HUES48 (cell line): ENCODE results near the gene CCDC106.

Experiments
- H3K27ac ChIP-seq: one replicate; pipeline ENCODE4 v1.7.0; 2013; ENCODE audit warnings: low read depth, low read length, inconsistent platforms
- H3K27me3 ChIP-seq: 2 replicates; pipeline ENCODE4 v1.6.1; 2013; ENCODE audit warnings: mild to moderate bottlenecking, low read length; ENCODE audit not compliant: control insufficient read depth, insufficient read depth
- H3K36me3 ChIP-seq: 2 replicates; pipeline ENCODE4 v1.6.1; 2013; ENCODE audit warnings: low read length; ENCODE audit not compliant: control insufficient read depth, insufficient read depth
- H3K4me1 ChIP-seq: 2 replicates; pipeline ENCODE4 v1.6.1; 2013; ENCODE audit warnings: mild to moderate bottlenecking, low read length; ENCODE audit not compliant: control insufficient read depth, insufficient read depth
- H3K4me3 ChIP-seq: 2 replicates; pipeline ENCODE4 v1.5.1; 2013; ENCODE audit warnings: mild to moderate bottlenecking, low read depth, low read length
- H3K9ac ChIP-seq: 2 replicates; pipeline ENCODE4 v1.6.1; 2013; ENCODE audit warnings: mild to moderate bottlenecking, low read depth, low read length, moderate library complexity
- H3K9me3 ChIP-seq: 2 replicates; pipeline ENCODE4 v1.6.1; 2013; ENCODE audit warnings: low read length; ENCODE audit not compliant: control insufficient read depth, insufficient read depth

Gene CCDC106

DNA sequence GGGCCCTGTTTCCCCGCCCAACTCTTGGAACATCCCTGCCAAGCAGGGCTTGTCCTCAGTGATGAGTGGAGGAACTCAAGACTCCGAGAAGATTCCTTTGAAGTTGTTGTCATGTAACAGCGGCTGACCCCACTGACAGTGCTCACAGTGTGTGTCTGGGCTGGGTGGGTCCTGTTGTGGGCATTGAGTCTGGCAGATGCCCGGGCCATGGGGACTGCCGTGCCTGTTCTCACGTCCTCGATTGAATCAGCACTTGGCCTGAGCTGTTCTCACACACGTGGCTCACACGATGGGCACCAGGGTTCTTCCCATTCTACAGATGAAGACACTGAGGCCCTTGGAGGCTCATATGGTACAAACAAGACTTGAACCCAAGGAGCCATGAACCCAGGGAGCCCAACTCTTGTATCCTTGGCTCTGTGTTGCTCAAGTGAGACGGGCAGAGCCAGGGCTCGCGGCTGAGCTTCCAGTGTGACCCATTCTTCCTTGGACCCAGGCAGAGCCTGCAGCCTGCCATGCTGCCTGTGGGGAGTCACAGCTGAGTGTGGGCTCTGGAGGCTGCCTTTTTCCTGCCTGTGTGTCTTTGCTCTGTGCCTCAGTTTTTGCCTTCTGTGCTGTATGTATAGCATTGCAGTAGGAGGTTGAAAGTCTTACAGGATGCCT lies 18.5 kb downstream of the CCDC106 start:
- no peak overlapping the region for H3K9ac ChIP-seq
- H3K9me3 ChIP-seq, result no peaks in the 10 kb centered on the region
- no peaks in the 10 kb centered on the region for H3K4me1 ChIP-seq
- H3K27me3 ChIP-seq, result no peaks in the 10 kb centered on the region
- peaks cover 91% of the 10 kb centered on the region for H3K36me3 ChIP-seq
- H3K27ac ChIP-seq, result no peak overlapping the region
- H3K4me3 ChIP-seq, result no peak overlapping the region

DNA sequence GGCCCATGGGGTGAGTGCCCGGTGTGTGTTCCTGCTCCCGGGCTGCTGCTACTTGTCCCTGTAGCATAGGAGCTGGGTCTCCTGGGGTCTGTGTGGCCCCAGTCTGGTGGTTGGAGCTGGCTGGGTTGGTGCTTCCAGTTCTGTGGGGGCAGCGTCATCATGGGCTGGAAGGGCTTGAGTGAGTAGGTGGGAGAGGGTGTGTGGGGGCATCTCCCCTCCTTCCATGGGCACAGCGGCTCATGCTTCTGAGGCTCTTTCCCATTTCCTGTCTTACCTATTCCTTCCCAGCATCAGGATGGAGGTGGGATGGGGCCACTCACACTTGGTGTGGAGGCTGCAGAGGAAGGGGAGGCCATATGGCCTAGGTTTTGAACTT lies 19.0 kb downstream of the CCDC106 start:
- Histone ChIP-seq H3K4me1 (peaks cover 1% of the 10 kb centered on the region; the same call in 1 of the 2 replicates), H3K9me3 (no peaks in the 10 kb centered on the region), H3K9ac (no peak overlapping the region), H3K27ac (no peak overlapping the region), H3K4me3 (no peak overlapping the region), H3K36me3 (peaks cover 85% of the 10 kb centered on the region), H3K27me3 (no peaks in the 10 kb centered on the region)

DNA sequence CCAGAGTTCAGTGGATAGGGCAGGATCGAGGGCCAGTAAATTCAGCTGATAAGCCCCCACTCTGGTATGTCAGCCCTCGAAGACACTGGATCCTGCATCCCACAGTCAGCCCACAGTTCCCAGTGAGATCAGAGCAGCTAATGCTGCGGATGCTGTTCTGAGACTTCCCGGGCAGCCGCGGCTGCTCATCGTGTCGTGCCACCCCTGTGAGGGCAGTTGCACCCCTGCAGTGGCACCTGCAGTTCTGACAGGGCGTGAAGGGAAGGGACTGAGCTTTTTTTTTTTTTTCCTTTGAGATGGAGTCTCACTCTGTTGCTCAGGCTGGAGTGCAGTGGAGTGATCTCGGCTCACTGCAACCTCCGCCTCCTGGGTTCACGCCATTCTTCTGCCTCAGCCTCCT lies 19.5 kb downstream of the CCDC106 start:
- Histone ChIP-seq H3K27ac (no peak overlapping the region), H3K36me3 (peaks cover 85% of the 10 kb centered on the region), H3K27me3 (no peaks in the 10 kb centered on the region), H3K4me3 (no peak overlapping the region), H3K4me1 (peaks cover 7% of the 10 kb centered on the region), H3K9ac (no peak overlapping the region), H3K9me3 (no peaks in the 10 kb centered on the region)

DNA sequence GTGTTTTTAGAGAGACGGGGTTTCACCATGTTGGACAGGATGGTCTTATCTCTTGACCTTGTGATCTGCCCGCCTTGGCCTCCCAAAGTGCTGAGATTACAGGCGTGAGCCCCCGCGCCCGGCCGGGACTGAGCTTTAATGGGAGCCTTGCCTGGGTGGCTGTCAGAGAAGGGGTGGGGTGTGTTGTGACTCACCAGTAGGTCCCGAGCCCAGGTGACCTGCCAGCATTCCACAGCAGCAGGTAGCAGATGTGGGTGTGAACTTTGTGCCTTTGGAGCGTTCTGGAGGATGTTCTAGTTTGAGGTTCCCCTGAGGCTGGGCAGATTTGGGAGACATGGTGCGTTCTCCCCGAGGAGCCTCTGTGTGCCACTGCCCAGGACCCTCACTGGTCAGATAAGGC lies 19.9 kb downstream of the CCDC106 start:
- H3K4me3 ChIP-seq, result no peak overlapping the region
- no peaks in the 10 kb centered on the region for H3K27me3 ChIP-seq
- peaks cover 7% of the 10 kb centered on the region for H3K4me1 ChIP-seq
- peaks cover 82% of the 10 kb centered on the region for H3K36me3 ChIP-seq
- no peak overlapping the region for H3K27ac ChIP-seq
- no peaks in the 10 kb centered on the region for H3K9me3 ChIP-seq
- no peak overlapping the region for H3K9ac ChIP-seq

DNA sequence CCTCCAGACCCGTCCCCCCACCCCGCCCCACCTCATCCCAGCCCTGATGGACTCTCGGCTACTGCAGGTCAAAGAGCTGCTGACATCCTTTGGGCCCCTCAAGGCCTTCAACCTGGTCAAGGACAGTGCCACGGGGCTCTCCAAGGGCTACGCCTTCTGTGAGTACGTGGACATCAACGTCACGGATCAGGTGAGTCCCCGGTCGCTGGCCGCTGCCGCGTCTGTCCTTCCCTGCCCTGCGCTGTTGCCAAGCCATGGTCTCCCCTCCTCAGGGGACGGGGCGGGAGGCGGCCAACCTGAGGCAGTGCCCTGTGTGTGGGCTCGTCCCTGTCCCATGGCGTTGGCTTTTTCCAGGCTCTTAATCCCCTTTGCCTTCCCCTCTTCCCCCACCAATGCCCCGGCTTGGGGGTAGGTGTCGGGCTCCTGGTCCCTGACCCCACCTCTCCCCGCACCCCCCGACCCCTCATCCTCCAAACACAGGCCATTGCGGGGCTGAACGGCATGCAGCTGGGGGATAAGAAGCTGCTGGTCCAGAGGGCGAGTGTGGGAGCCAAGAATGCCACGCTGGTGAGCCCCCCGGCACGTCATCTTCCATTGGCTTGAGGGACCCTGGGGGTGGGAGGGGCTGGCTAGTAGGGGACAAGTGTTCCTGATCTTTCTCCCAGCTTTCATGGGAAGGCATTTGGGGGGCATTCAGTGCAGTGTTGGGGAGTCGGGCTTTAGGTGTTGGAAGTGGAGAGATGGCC lies 20.8 kb downstream of the CCDC106 start:
- Histone ChIP-seq H3K4me1 (peaks cover 12% of the 10 kb centered on the region), H3K9me3 (no peaks in the 10 kb centered on the region), H3K36me3 (peaks cover 79% of the 10 kb centered on the region)

DNA sequence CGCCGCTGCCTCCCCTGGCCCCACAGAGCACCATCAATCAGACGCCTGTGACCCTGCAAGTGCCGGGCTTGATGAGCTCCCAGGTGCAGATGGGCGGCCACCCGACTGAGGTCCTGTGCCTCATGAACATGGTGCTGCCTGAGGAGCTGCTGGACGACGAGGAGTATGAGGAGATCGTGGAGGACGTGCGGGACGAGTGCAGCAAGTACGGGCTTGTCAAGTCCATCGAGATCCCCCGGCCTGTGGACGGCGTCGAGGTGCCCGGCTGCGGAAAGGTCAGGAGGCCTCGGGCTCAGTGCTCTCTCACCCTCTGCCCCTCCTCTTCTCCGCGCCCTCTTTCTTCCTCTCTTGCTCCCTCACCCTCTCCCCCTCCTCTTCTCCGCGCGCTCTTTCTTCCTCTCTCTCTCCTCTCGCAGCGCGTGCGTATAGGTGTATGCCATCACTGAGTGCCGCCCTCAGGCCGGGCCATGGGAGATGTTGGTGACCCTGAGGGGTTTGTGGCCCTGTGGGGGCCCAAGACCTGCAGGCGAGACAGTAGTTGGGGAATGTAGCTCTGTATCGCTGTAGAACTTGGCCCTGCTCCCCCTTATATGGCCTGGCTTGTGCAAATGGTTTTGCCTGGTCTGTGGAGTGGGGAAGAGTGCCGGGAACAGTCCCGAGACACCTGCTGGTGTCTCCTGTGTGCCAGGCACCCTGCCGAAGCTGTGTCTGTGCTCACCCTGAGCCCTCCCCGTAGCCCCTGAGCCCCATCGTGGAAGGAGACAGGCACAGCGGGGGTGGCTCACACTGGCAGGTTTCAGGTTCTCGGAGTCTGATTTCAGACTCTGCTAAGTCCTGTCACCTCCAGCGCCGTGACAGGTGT lies 21.6 kb downstream of the CCDC106 start:
- Histone ChIP-seq H3K9ac (no peak overlapping the region), H3K4me1 (peaks cover 12% of the 10 kb centered on the region), H3K27ac (no peak overlapping the region), H3K9me3 (no peaks in the 10 kb centered on the region), H3K4me3 (no peak overlapping the region), H3K27me3 (no peaks in the 10 kb centered on the region), H3K36me3 (peaks cover 71% of the 10 kb centered on the region)

More for the DNA sequence above, 20.8 kb downstream of the CCDC106 start:
- H3K27me3 ChIP-seq, result no peaks in the 10 kb centered on the region
- no peak overlapping the region for H3K9ac ChIP-seq
- no peak overlapping the region for H3K27ac ChIP-seq
- no peak overlapping the region for H3K4me3 ChIP-seq

DNA sequence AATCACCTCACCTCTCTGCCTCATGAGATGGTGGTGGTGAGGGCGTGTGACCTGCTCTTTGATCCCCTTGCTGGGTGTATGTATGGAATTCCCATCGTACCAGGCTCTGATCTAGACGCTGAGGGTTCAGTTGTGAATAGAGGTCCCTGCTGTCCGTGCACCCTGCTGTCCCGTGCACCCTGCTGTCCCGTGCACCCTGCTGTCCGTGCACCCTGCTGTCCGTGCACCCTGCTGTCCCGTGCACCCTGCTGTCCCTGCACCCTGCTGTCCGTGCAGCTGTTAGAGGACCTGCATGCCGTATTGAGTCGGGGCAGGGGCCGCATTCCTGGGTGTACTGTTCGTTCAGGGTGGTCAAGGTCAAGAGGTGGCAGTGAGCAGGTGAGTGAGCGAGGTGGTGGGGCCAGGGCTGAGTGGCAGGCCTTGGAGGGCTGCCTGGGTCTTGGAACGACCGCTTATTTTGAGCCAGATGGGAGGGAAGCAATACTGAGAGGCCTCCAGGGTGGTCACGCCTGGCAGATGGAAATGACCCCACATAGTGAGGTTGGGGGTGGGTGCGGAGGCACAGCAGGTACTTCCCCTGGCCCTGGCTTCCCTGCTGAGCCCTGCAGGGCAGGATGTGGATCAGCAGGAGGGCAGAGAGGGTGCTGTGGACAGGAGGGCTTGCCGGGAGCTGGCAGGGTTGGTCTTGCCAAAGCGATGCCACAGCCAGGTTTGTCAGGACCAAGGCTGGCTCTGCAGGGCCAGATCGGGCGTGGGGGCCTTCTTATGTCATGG lies 22.5 kb downstream of the CCDC106 start:
- peaks cover 66% of the 10 kb centered on the region for H3K36me3 ChIP-seq

DNA sequence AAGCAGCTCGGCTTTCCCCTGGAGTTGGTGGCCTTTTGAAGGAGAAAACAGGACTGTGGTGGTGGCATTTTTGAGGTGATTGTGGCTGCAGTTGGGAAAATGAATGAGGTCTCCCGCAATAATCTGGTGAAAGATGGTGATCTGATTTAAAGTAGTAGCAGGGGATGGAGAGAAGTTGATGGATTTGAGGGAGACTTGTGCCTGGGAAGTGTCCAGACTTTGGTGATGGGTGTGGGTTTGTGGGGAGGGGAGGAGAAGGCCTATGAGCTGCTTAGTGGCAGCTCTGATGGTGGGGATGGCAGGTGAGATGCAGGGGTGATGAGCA lies 23.0 kb downstream of the CCDC106 start:
- H3K9me3 ChIP-seq, result no peaks in the 10 kb centered on the region
- H3K9ac ChIP-seq, result no peak overlapping the region
- H3K36me3 ChIP-seq, result peaks cover 62% of the 10 kb centered on the region
- no peaks in the 10 kb centered on the region for H3K27me3 ChIP-seq
- H3K27ac ChIP-seq, result no peak overlapping the region
- H3K4me3 ChIP-seq, result no peak overlapping the region
- peaks cover 14% of the 10 kb centered on the region for H3K4me1 ChIP-seq

More for the DNA sequence above, 22.5 kb downstream of the CCDC106 start:
- Histone ChIP-seq H3K9ac (no peak overlapping the region), H3K9me3 (no peaks in the 10 kb centered on the region), H3K4me1 (peaks cover 12% of the 10 kb centered on the region), H3K4me3 (no peak overlapping the region), H3K27me3 (no peaks in the 10 kb centered on the region), H3K27ac (no peak overlapping the region)

DNA sequence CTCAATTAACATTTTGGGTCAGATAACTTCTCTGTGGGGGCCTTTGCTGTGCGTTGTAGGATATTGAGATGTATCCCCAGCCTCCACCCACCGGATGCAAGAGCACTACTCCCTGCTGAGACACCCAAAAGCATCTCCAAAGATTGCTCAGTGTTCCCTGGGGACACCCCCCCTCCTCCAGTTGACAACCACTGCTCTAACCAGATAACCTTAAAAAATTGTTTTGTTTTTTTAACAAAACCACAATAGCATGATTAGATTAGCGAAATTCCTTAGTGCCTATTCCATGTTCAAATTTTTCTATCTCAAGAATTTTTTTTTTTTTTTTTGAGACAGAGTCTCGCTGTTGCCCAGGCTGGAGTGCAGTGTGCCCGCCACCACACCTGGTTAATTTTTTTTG lies 24.4 kb downstream of the CCDC106 start:
- H3K36me3 ChIP-seq, result peaks cover 52% of the 10 kb centered on the region
- no peak overlapping the region for H3K9ac ChIP-seq
- no peak overlapping the region for H3K4me3 ChIP-seq
- H3K9me3 ChIP-seq, result no peaks in the 10 kb centered on the region
- H3K27me3 ChIP-seq, result no peaks in the 10 kb centered on the region
- H3K27ac ChIP-seq, result no peak overlapping the region
- H3K4me1 ChIP-seq, result peaks cover 22% of the 10 kb centered on the region

DNA sequence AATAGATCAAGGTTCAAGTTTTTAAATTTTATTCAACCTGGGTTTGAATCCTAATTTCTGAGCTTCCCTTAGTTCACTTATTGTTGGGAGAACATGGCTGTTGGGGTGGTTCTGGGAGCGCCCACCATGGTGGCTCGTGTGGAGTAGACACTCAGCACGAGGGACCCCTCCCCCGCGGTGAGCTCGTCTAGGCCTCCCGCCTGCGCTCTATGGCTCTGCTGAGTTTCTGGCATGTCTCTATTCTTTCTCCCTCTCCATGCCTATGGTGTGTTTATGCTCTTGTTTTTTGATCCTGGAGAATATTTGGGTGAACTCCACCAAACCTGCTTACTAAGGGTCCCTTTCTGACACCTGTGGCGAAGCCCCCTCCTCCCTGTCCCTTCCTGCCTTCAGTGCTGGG lies 25.5 kb downstream of the CCDC106 start:
- Histone ChIP-seq H3K27me3 (no peaks in the 10 kb centered on the region), H3K27ac (peak overlapping the region; percentile 73), H3K9ac (no peak overlapping the region), H3K4me3 (no peak overlapping the region; the same call in 1 of the 2 replicates), H3K4me1 (peaks cover 22% of the 10 kb centered on the region), H3K36me3 (peaks cover 47% of the 10 kb centered on the region), H3K9me3 (no peaks in the 10 kb centered on the region)
